SW 1271 (cell line): Measurements from ENCODE around the gene CABP4.
A peak's percentile ranks its signal among the peaks of the same experiment; 100 is the strongest.
"Not testable (repeated sequence)": the region's sequence is repeated elsewhere in the genome, so short reads cannot be mapped to it uniquely, and the experiment has no call there.

ENCODE experiments used
- DNase-seq, 2 experiments: peaks; one replicate each; lab custom pipeline; 2025; lab: John Stamatoyannopoulos, UW

The CABP4 gene

GRCh38 chr11:67482275-67482826 is 27.2 kb downstream of the CABP4 start:
- peak in 1 of 2 experiments; percentile 78 for DNase-seq

- DNase-seq, result peak; percentile 97 to 98
These were observed 28.0 kb downstream of the CABP4 start, which contains the start of gene AIP for GRCh38 chr11:67482827-67483798. AIP (plus strand) TSS chr11:67483026; CDS start chr11:67483159, 133 bp downstream.

GRCh38 chr11:67483831-67484665 is 28.9 kb downstream of the CABP4 start:
- no peak for DNase-seq

- DNase-seq, result no peak
These were observed 29.7 kb downstream of the CABP4 start for GRCh38 chr11:67484847-67485311.

GRCh38 chr11:67485873-67486361 is 30.8 kb downstream of the CABP4 start:
- DNase-seq, result not testable (repeated sequence)

- no peak for DNase-seq
These were observed 31.5 kb downstream of the CABP4 start for GRCh38 chr11:67486481-67487195.

- DNase-seq, result no peak
These were observed 34.2 kb downstream of the CABP4 start for GRCh38 chr11:67489203-67489884.

- DNase-seq, result no peak
These were observed 35.0 kb downstream of the CABP4 start for GRCh38 chr11:67489885-67490726.

GRCh38 chr11:67490727-67491065 is 35.5 kb downstream of the CABP4 start:
- DNase-seq, result no peak

GRCh38 chr11:67491276-67492068 is 36.3 kb downstream of the CABP4 start:
- DNase-seq, result no peak

GRCh38 chr11:67492069-67492727 is 37.0 kb downstream of the CABP4 start:
- no peak for DNase-seq

GRCh38 chr11:67492801-67493547 is 37.8 kb downstream of the CABP4 start:
- DNase-seq, result no peak

GRCh38 chr11:67493548-67494370 is 38.6 kb downstream of the CABP4 start:
- no peak for DNase-seq

GRCh38 chr11:67494371-67495233 is 39.4 kb downstream of the CABP4 start:
- no peak for DNase-seq

- no peak for DNase-seq
These were observed 40.3 kb downstream of the CABP4 start for GRCh38 chr11:67495234-67496005.
